MCF 10A (cell line): ENCODE measurements around the gene ASTN2. TPM values are rescaled to one million over a fixed set of nuclear protein-coding genes. Genes with fewer than 3 reads are reported as not detected.

ENCODE experiments used
- BruUV-seq: library from RNA; stranded (reverse); fragments of 400-500 nt; replicated peaks from 2 replicates; lab custom pipeline; 2021; lab: Mats Ljungman, UMichigan
- CTCF ChIA-PET: fragments of 300-600 bp; sonication (Branson Sonifier 250); formaldehyde crosslinking; extraction: SDS; loops from one replicate; lab custom pipeline; 2021; ENCODE audit warnings: antibody characterized with exemption, inconsistent platforms; lab: Yijun Ruan, JAX
- POLR2A ChIA-PET: fragments of 300-600, 350-650 bp; sonication (Branson Sonifier 250); formaldehyde crosslinking; extraction: SDS; loops from one replicate; lab custom pipeline; 2020; ENCODE audit warnings: antibody characterized with exemption, inconsistent platforms; lab: Yijun Ruan, JAX
- DNase-seq: peaks from one replicate; pipeline ENCODE4 v3.0.0-alpha.2; 2018; ENCODE audit not compliant: unreplicated experiment
- H3K27ac Mint-ChIP-seq: one replicate; pipeline ENCODE4 v1.8.0; 2022; ENCODE audit warnings: mild to moderate bottlenecking, low read depth, mixed read lengths; ENCODE audit not compliant: unreplicated experiment
- H3K27me3 Mint-ChIP-seq: one replicate; pipeline ENCODE4 v1.8.0; 2022; ENCODE audit warnings: mixed read lengths; ENCODE audit not compliant: insufficient read depth, unreplicated experiment
- H3K36me3 Mint-ChIP-seq: one replicate; pipeline ENCODE4 v1.8.0; 2022; ENCODE audit warnings: mild to moderate bottlenecking, moderate library complexity, mixed read lengths; ENCODE audit not compliant: insufficient read depth, unreplicated experiment
- H3K4me1 Mint-ChIP-seq: one replicate; pipeline ENCODE4 v1.8.0; 2022; ENCODE audit warnings: mixed read lengths; ENCODE audit not compliant: insufficient read depth, unreplicated experiment
- H3K4me3 Mint-ChIP-seq: one replicate; pipeline ENCODE4 v1.8.0; 2022; ENCODE audit warnings: mild to moderate bottlenecking, moderate library complexity, mixed read lengths; ENCODE audit not compliant: unreplicated experiment
- H3K9me3 Mint-ChIP-seq: one replicate; pipeline ENCODE4 v1.8.0; 2022; ENCODE audit warnings: mixed read lengths; ENCODE audit not compliant: unreplicated experiment
- CTCF ChIP-seq: fragments of 200-600 bp; IDR thresholded peaks from one replicate; pipeline ENCODE4 v1.8.0; 2022; ENCODE audit warnings: antibody characterized with exemption, mild to moderate bottlenecking; ENCODE audit not compliant: unreplicated experiment
- intact Hi-C: fragments of 100-400 bp; cut with micrococcal nuclease; formaldehyde crosslinking; loops from 2 replicates; pipeline ENCODE4 v1.14.1; 2022
- total RNA-seq: library from RNA; stranded (reverse); gene quantifications from 2 replicates; pipeline ENCODE4 v1.2.3, GENCODE V29; 2022

ASTN2 gene
- total RNA-seq, 1 experiment from 2014 or later: 1.8 TPM

- H3K9me3 Mint-ChIP-seq: peaks cover 19% of the 10 kb centered on the region
- no peak overlapping the region for H3K27ac Mint-ChIP-seq
- no TSS peak for BruUV-seq
- intact Hi-C loops: loop anchor here (5.0 kb wide), 1 partner anchor 341 kb away; no protein-coding TSS in a partner anchor
- no peak overlapping the region for H3K4me3 Mint-ChIP-seq
- no peaks in the 10 kb centered on the region for H3K4me1 Mint-ChIP-seq
- POLR2A ChIA-PET: no interaction called here
- CTCF ChIA-PET: interaction anchor here (1.1 kb wide), 1 partner anchor 9 kb away, joined by 4 read pairs; no protein-coding TSS in a partner anchor
- DNase-seq: no peak
- no peaks in the 10 kb centered on the region for H3K36me3 Mint-ChIP-seq
- H3K27me3 Mint-ChIP-seq: no peaks in the 10 kb centered on the region
- TF ChIP-seq CTCF: no peak
Measured at GRCh38 chr9:117412841-117413240, 2.0 kb downstream of the ASTN2 start.

- intact Hi-C loops: loop anchor here (5.0 kb wide), 1 partner anchor 340 kb away; no protein-coding TSS in a partner anchor
- BruUV-seq: no TSS peak
Measured at GRCh38 chr9:117412006-117412715, 2.7 kb downstream of the ASTN2 start.

GRCh38 chr9:117411547-117411946 lies 3.3 kb downstream of the ASTN2 start:
- POLR2A ChIA-PET: no interaction called here
- intact Hi-C loops: loop anchor here (5.0 kb wide), 1 partner anchor 339 kb away; no protein-coding TSS in a partner anchor
- CTCF ChIA-PET: interaction anchor here (1.4 kb wide), 1 partner anchor 674 kb away, joined by 5 read pairs; no protein-coding TSS in a partner anchor
- BruUV-seq: no TSS peak
- H3K27me3 Mint-ChIP-seq: no peaks in the 10 kb centered on the region
- peaks cover 23% of the 10 kb centered on the region for H3K9me3 Mint-ChIP-seq
- H3K4me1 Mint-ChIP-seq: no peaks in the 10 kb centered on the region
- no peak overlapping the region for H3K4me3 Mint-ChIP-seq
- no peaks in the 10 kb centered on the region for H3K36me3 Mint-ChIP-seq
- peak; percentile 44 for DNase-seq
- no peak overlapping the region for H3K27ac Mint-ChIP-seq
- peak; percentile 9 for TF ChIP-seq CTCF

More at GRCh38 chr9:117412006-117412715, 2.7 kb downstream of the ASTN2 start:
- ChIA-PET POLR2A (no interaction called here), CTCF (interaction anchor here (1.4 kb wide), 1 partner anchor 675 kb away, joined by 5 read pairs; no protein-coding TSS in a partner anchor)
- Mint-ChIP-seq H3K4me1 (no peaks in the 10 kb centered on the region), H3K27ac (no peak overlapping the region), H3K36me3 (no peaks in the 10 kb centered on the region), H3K9me3 (peaks cover 19% of the 10 kb centered on the region), H3K27me3 (no peaks in the 10 kb centered on the region), H3K4me3 (no peak overlapping the region)
- DNase-seq: no peak
- no peak for TF ChIP-seq CTCF

GRCh38 chr9:117409321-117409720 lies 5.5 kb downstream of the ASTN2 start:
- CTCF ChIA-PET: interaction anchor here (1.2 kb wide), 1 partner anchor 55 kb away, joined by 5 read pairs; no protein-coding TSS in a partner anchor
- intact Hi-C loops: no loop called here
- POLR2A ChIA-PET: no interaction called here
- BruUV-seq: no TSS peak
- H3K36me3 Mint-ChIP-seq: no peaks in the 10 kb centered on the region
- no peak overlapping the region for H3K4me3 Mint-ChIP-seq
- no peaks in the 10 kb centered on the region for H3K4me1 Mint-ChIP-seq
- no peak for TF ChIP-seq CTCF
- H3K9me3 Mint-ChIP-seq: peaks cover 33% of the 10 kb centered on the region
- no peaks in the 10 kb centered on the region for H3K27me3 Mint-ChIP-seq
- H3K27ac Mint-ChIP-seq: no peak overlapping the region
- DNase-seq: peak; percentile 29
